PFSK-1 (cell line): ENCODE data around the gene NXPE4.

Experiments
- FOXP2 ChIP-seq: optimal IDR thresholded peaks from 2 replicates; pipeline ENCODE3; 2011; ENCODE audit warnings: borderline replicate concordance, control low read depth, inconsistent platforms; ENCODE audit not compliant: insufficient read depth; ENCODE audit errors: extremely low read length, extremely low read depth
- POLR2AphosphoS5 ChIP-seq: IDR thresholded peaks from 2 replicates; pipeline ENCODE4 v1.6.1; 2012; ENCODE audit warnings: low read depth, mild to moderate bottlenecking, control low read depth, low read length, moderate library complexity
- SIN3A ChIP-seq: IDR thresholded peaks from 2 replicates; pipeline ENCODE4 v1.6.1; 2012; ENCODE audit warnings: mild to moderate bottlenecking, low read length, moderate library complexity, borderline replicate concordance; ENCODE audit not compliant: insufficient read depth
- TAF1 ChIP-seq: IDR thresholded peaks from 2 replicates; pipeline ENCODE4 v1.6.1; 2012; ENCODE audit warnings: low read length, control low read depth, borderline replicate concordance; ENCODE audit not compliant: insufficient read depth
- TF ChIP-seq, protein P1 (sequence below), 2 experiments: IDR thresholded peaks; 2 replicates each; pipeline versions ENCODE4 v1.6.1 to v1.8.0; 2011 to 2012; ENCODE audit warnings: low read depth in 2 of 2, low read length in 2 of 2, control low read depth in 1 of 2, inconsistent platforms in 1 of 2, mild to moderate bottlenecking in 1 of 2, moderate library complexity in 1 of 2; ENCODE audit not compliant: insufficient read depth in 1 of 2

Gene NXPE4

DNA sequence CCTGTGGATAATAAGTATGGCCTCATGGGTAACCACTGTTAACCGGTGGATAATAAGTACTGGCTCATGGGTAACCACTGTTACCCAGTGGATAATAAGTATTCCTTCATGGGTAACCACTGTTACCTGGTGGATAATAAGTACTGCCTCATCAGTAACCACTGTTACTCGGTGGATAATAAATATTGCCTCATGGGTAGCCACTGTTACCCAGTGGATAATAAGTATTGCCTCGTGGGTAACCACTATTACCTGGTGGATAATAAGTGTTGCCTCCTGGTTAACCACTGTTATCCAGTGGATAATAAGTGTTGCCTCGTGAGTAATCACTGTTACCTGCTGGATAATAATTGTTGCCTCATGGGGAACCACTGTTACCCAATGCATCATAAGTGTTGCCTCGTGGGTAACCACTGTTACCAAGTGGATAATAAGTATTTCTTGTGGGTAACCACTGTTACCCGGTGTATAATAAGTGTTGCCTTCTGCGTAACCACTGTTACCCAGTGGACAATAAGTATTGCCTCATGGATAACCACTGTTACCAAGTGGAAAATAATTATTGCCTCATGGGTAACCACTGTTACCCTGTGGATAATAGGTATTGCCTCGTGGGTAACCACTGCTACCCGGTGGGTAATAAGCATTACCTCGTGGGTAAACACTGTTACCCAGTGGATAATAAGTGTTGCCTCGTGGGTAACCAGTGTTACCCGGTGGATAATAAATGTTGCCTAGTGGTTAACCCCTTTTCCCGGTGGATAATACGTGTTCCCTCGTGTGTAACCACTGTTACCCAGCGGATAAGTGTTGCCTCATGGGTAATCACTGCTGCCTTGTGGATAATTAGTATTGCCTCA is 26.6 kb upstream of the NXPE4 start:
- TF ChIP-seq TAF1 (no peak), FOXP2 (no peak), SIN3A (no peak)
- TF ChIP-seq, protein P1, sequence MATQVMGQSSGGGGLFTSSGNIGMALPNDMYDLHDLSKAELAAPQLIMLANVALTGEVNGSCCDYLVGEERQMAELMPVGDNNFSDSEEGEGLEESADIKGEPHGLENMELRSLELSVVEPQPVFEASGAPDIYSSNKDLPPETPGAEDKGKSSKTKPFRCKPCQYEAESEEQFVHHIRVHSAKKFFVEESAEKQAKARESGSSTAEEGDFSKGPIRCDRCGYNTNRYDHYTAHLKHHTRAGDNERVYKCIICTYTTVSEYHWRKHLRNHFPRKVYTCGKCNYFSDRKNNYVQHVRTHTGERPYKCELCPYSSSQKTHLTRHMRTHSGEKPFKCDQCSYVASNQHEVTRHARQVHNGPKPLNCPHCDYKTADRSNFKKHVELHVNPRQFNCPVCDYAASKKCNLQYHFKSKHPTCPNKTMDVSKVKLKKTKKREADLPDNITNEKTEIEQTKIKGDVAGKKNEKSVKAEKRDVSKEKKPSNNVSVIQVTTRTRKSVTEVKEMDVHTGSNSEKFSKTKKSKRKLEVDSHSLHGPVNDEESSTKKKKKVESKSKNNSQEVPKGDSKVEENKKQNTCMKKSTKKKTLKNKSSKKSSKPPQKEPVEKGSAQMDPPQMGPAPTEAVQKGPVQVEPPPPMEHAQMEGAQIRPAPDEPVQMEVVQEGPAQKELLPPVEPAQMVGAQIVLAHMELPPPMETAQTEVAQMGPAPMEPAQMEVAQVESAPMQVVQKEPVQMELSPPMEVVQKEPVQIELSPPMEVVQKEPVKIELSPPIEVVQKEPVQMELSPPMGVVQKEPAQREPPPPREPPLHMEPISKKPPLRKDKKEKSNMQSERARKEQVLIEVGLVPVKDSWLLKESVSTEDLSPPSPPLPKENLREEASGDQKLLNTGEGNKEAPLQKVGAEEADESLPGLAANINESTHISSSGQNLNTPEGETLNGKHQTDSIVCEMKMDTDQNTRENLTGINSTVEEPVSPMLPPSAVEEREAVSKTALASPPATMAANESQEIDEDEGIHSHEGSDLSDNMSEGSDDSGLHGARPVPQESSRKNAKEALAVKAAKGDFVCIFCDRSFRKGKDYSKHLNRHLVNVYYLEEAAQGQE (IDR thresholded peaks at IDR 0.05; ENCODE audit: insufficient read depth in 1 of 2, low read depth in 2 of 2, low read length in 2 of 2), result no peak

DNA sequence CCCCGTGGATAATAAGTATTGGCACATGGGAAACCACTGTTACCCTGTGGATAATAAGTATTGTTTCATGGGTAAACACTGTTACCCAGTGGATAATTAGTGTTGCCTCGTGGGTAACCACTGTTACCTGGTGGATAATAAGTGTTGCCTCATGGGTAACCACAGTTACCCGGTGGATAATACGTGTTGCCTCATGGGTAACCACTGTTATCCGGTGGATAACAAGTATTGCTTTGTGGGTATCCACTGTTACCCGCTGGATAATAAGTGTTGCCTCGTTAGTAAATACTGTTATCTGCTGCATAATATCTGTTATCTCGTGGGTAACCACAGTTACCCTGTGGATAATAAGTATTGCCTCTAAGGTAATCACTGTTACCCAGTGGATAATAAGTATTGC is 25.5 kb upstream of the NXPE4 start:
- no peak for TF ChIP-seq POLR2AphosphoS5
- TF ChIP-seq TAF1, result no peak
- TF ChIP-seq FOXP2, result no peak
- TF ChIP-seq SIN3A, result no peak
- TF ChIP-seq, protein P1 (IDR thresholded peaks at IDR 0.05; ENCODE audit: insufficient read depth in 1 of 2, low read depth in 2 of 2, low read length in 2 of 2), result no peak

DNA sequence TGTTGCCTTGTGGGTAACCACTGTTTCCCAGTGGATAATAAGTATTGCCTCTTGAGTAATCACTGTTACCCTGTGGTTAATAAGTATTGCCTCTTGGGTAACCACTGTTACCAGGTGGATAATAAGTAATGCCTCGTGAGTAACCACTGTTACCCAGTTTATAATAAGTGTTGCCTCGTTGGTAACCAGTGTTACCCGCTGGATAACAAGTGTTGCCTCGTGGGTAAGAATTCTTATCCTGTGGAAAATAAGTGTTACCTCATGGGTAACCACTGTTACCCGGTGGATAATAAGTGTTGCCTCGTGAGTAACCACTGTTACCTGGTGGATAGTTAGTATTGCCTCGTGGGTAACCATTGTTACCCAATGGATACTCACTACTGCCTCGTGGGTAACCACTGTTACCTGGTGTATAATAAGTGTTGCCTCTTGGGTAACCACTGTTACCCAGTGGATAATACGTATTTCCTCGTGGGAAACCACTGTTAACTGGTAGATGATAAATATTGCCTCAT is 24.1 kb upstream of the NXPE4 start:
- TF ChIP-seq POLR2AphosphoS5 (no peak), FOXP2 (no peak), SIN3A (no peak)
- TF ChIP-seq, protein P1 (IDR thresholded peaks at IDR 0.05; ENCODE audit: insufficient read depth in 1 of 2, low read depth in 2 of 2, low read length in 2 of 2), result no peak

DNA sequence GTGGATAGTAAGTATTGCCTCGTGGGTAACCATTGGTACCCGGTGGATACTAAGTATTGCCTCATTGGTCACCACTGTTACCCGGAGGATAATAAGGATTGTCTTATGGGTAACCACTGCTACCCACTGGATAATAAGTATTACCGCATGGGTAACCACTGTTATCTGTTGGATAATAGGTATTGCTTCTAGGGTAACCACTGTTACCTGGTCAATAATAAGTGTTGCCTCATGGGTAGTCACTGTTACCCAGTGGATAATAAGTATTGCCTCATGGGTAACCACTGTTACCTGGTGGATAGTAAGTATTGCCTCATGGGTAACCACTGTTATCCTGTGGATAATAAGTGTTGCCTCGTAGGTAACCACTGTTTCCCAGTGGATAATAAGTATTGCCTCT is 22.6 kb upstream of the NXPE4 start:
- TF ChIP-seq TAF1, result no peak
- no peak for TF ChIP-seq POLR2AphosphoS5
- no peak for TF ChIP-seq SIN3A
- no peak for TF ChIP-seq FOXP2
- TF ChIP-seq, protein P1 (IDR thresholded peaks at IDR 0.05; ENCODE audit: insufficient read depth in 1 of 2, low read depth in 2 of 2, low read length in 2 of 2), result no peak
